ENCODE results near the gene P2RY2.

P2RY2 gene

GRCh38 chr11:73218830-73219215, 742 bp downstream of the P2RY2 start:
- peaks cover 37% of the 10 kb centered on the region for H3K27me3 ChIP-seq (ENCODE audit: control insufficient read depth, low read length)
- no peak for TF ChIP-seq CTCF (IDR thresholded peaks at IDR 0.05; ENCODE audit: low read depth, low read length, poor library complexity, severe bottlenecking)
- no peak for TF ChIP-seq EZH2phosphoT487 (IDR thresholded peaks at IDR 0.05; ENCODE audit: borderline replicate concordance, low read length)

GRCh38 chr11:73219396-73220285, 1.6 kb downstream of the P2RY2 start:
- H3K27me3 ChIP-seq (ENCODE audit: control insufficient read depth, low read length): peaks cover 44% of the 10 kb centered on the region

More at GRCh38 chr11:73218830-73219215, 742 bp downstream of the P2RY2 start:
- no peaks in the 10 kb centered on the region for H3K36me3 ChIP-seq (ENCODE audit: control insufficient read depth, low read length)
- H3K9me3 ChIP-seq (ENCODE audit: control insufficient read depth, insufficient read depth, low read length): no peaks in the 10 kb centered on the region
- H3K79me2 ChIP-seq (ENCODE audit: control insufficient read depth, low read length): no peaks in the 10 kb centered on the region
- no peaks in the 10 kb centered on the region for H3K9me2 ChIP-seq (replicated peaks; ENCODE audit: control insufficient read depth, low read length)
- H3K27ac ChIP-seq (ENCODE audit: low read depth, low read length): no peak overlapping the region
- no peaks in the 10 kb centered on the region for H4K20me1 ChIP-seq (ENCODE audit: control insufficient read depth, insufficient read depth, low read depth, low read length)
- H3K4me1 ChIP-seq (ENCODE audit: control insufficient read depth, low read length): peaks cover 12% of the 10 kb centered on the region
- H3K4me3 ChIP-seq (ENCODE audit: low read length): no peak overlapping the region
- H3F3A ChIP-seq (ENCODE audit: control insufficient read depth, insufficient read depth): no peaks in the 10 kb centered on the region
- no peak overlapping the region for H3K4me2 ChIP-seq (ENCODE audit: low read length)

GRCh38 chr11:73221451-73221850, 3.4 kb downstream of the P2RY2 start:
- peaks cover 46% of the 10 kb centered on the region for H3K27me3 ChIP-seq (ENCODE audit: control insufficient read depth, low read length)
- no peak for TF ChIP-seq EZH2phosphoT487 (IDR thresholded peaks at IDR 0.05; ENCODE audit: borderline replicate concordance, low read length)
- TF ChIP-seq CTCF (IDR thresholded peaks at IDR 0.05; ENCODE audit: low read depth, low read length, poor library complexity, severe bottlenecking): no peak
- H3K27ac ChIP-seq (ENCODE audit: low read depth, low read length): no peak overlapping the region
- H3K4me1 ChIP-seq (ENCODE audit: control insufficient read depth, low read length): peaks cover 4% of the 10 kb centered on the region
- no peaks in the 10 kb centered on the region for H3K9me2 ChIP-seq (replicated peaks; ENCODE audit: control insufficient read depth, low read length)
- no peaks in the 10 kb centered on the region for H4K20me1 ChIP-seq (ENCODE audit: control insufficient read depth, insufficient read depth, low read depth, low read length)
- no peaks in the 10 kb centered on the region for H3K79me2 ChIP-seq (ENCODE audit: control insufficient read depth, low read length)
- H3K4me2 ChIP-seq (ENCODE audit: low read length): no peak overlapping the region
- no peaks in the 10 kb centered on the region for H3K9me3 ChIP-seq (ENCODE audit: control insufficient read depth, insufficient read depth, low read length)
- H3K4me3 ChIP-seq (ENCODE audit: low read length): no peak overlapping the region
- H3K36me3 ChIP-seq (ENCODE audit: control insufficient read depth, low read length): no peaks in the 10 kb centered on the region
- no peaks in the 10 kb centered on the region for H3F3A ChIP-seq (ENCODE audit: control insufficient read depth, insufficient read depth)

More at GRCh38 chr11:73219396-73220285, 1.6 kb downstream of the P2RY2 start:
- no peaks in the 10 kb centered on the region for H4K20me1 ChIP-seq (ENCODE audit: control insufficient read depth, insufficient read depth, low read depth, low read length)
- H3K9me3 ChIP-seq (ENCODE audit: control insufficient read depth, insufficient read depth, low read length): no peaks in the 10 kb centered on the region
- no peaks in the 10 kb centered on the region for H3K79me2 ChIP-seq (ENCODE audit: control insufficient read depth, low read length)
- no peaks in the 10 kb centered on the region for H3K36me3 ChIP-seq (ENCODE audit: control insufficient read depth, low read length)
- no peaks in the 10 kb centered on the region for H3F3A ChIP-seq (ENCODE audit: control insufficient read depth, insufficient read depth)
- TF ChIP-seq EZH2phosphoT487 (IDR thresholded peaks at IDR 0.05; ENCODE audit: borderline replicate concordance, low read length): no peak
- no peak for TF ChIP-seq CTCF (IDR thresholded peaks at IDR 0.05; ENCODE audit: low read depth, low read length, poor library complexity, severe bottlenecking)
- H3K4me3 ChIP-seq (ENCODE audit: low read length): no peak overlapping the region
- H3K27ac ChIP-seq (ENCODE audit: low read depth, low read length): no peak overlapping the region
- no peak overlapping the region for H3K4me2 ChIP-seq (ENCODE audit: low read length)
- H3K4me1 ChIP-seq (ENCODE audit: control insufficient read depth, low read length): peaks cover 6% of the 10 kb centered on the region
- H3K9me2 ChIP-seq (replicated peaks; ENCODE audit: control insufficient read depth, low read length): no peaks in the 10 kb centered on the region

Measured in DOHH2 (cell line).